ENCODE measurements around the gene PCDHA7. TPM values are rescaled to one million over a fixed set of nuclear protein-coding genes. Genes with fewer than 3 reads are reported as not detected.
"Not testable (repeated sequence)": the region's sequence is repeated elsewhere in the genome, so short reads cannot be mapped to it uniquely, and the experiment has no call there.

PCDHA7 gene
- polyA plus RNA-seq, 1 experiment = 0.44 TPM

GRCh38 chr5:140822281-140822629 lies 11.8 kb upstream of the PCDHA7 start:
- ChIA-PET CTCF (interaction anchor here (0.6 to 1.3 kb wide), 2 partner anchors 14 to 950 kb away, joined by 3 read pairs; no protein-coding TSS in a partner anchor), POLR2A (no interaction called here)
- Histone ChIP-seq H3K4me3 (ENCODE audit: low read depth, low read length) (no peak overlapping the region), H3K36me3 (ENCODE audit: control insufficient read depth, insufficient read depth, low read length) (no peaks in the 10 kb centered on the region), H3K27me3 (ENCODE audit: control insufficient read depth, insufficient read depth, low read length) (no peaks in the 10 kb centered on the region)
- DNase-seq (ENCODE audit: low read depth) = no peak
- no peak for TF ChIP-seq CTCF (IDR thresholded peaks at IDR 0.05; ENCODE audit: insufficient read depth, low read depth, low read length)

- H3K36me3 ChIP-seq (ENCODE audit: control insufficient read depth, insufficient read depth, low read length); CTCF ChIA-PET; H3K27me3 ChIP-seq (ENCODE audit: control insufficient read depth, insufficient read depth, low read length); H3K4me3 ChIP-seq (ENCODE audit: low read depth, low read length); DNase-seq (ENCODE audit: low read depth); POLR2A ChIA-PET: not testable (repeated sequence)
These were observed 11.1 kb upstream of the PCDHA7 start for GRCh38 chr5:140822969-140823368.

DNA sequence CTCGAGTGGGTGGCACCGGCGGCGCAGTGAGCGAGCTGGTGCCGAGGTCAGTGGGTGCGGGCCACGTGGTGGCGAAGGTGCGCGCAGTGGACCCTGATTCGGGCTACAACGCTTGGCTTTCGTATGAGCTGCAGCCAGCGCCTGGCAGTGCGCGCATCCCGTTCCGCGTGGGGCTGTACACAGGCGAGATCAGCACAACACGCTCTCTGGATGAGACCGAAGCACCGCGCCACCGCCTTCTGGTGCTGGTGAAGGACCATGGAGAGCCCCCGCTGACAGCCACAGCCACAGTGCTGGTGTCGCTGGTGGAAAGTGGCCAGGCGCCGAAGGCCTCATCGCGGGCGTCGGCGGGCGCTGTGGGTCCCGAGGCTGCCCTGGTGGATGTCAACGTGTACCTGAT lies 10.6 kb upstream of the PCDHA7 start:
- H3K4me3 ChIP-seq (ENCODE audit: low read depth, low read length) = no peak overlapping the region
- ChIA-PET POLR2A (no interaction called here), CTCF (no interaction called here)
- no peak for DNase-seq (ENCODE audit: low read depth)
- TF ChIP-seq CTCF (IDR thresholded peaks at IDR 0.05; ENCODE audit: insufficient read depth, low read depth, low read length) = no peak
- H3K36me3 ChIP-seq (ENCODE audit: control insufficient read depth, insufficient read depth, low read length) = no peaks in the 10 kb centered on the region
- H3K27me3 ChIP-seq (ENCODE audit: control insufficient read depth, insufficient read depth, low read length) = no peaks in the 10 kb centered on the region

DNA sequence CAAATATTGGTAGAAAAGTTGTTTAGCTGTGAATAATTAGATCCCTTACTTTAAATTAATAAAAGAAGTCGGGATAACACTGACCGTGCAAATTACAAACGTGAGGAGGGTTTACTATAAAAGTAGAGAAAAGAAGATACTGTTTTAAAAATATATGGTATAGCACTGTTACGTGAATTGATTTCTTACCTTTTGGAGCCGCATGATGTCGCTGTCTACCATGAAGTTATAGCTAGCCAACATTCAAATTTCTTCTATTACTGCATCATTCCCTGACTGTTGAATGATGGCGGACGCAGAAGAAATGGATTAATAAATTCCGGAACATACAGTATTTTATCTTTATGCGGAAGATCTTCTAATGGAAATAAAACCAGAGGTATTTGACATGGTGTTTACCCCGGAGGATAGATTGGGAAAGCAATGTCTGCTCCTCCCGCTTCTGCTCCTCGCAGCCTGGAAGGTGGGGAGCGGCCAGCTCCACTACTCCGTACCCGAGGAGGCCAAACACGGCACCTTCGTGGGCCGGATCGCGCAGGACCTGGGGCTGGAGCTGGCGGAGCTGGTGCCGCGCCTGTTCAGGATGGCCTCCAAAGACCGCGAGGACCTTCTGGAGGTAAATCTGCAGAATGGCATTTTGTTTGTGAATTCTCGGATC lies 6.2 kb upstream of the PCDHA7 start, which contains the start of gene PCDHA6:
Gene PCDHA6 (plus strand): TSS at position 257 of the 658 bp plus-strand sequence. CDS start 132 bp downstream, at position 389.
- POLR2A ChIA-PET = no interaction called here
- no peaks in the 10 kb centered on the region for H3K36me3 ChIP-seq (ENCODE audit: control insufficient read depth, insufficient read depth, low read length)
- no peak within 1 kb of the TSS for H3K4me3 ChIP-seq (ENCODE audit: low read depth, low read length)
- no peaks in the 10 kb centered on the region for H3K27me3 ChIP-seq (ENCODE audit: control insufficient read depth, insufficient read depth, low read length)
- TF ChIP-seq CTCF (IDR thresholded peaks at IDR 0.05; ENCODE audit: insufficient read depth, low read depth, low read length) = no peak
- DNase-seq (ENCODE audit: low read depth) = no peak
- CTCF ChIA-PET = interaction anchor here (0.8 kb wide), 1 partner anchor 14 kb away, joined by 3 read pairs; no protein-coding TSS in a partner anchor

- Histone ChIP-seq H3K27me3 (ENCODE audit: control insufficient read depth, insufficient read depth, low read length) (no peaks in the 10 kb centered on the region), H3K4me3 (ENCODE audit: low read depth, low read length) (no peak overlapping the region), H3K36me3 (ENCODE audit: control insufficient read depth, insufficient read depth, low read length) (no peaks in the 10 kb centered on the region)
- ChIA-PET POLR2A (no interaction called here), CTCF (interaction anchor here (0.8 kb wide), 1 partner anchor 15 kb away, joined by 3 read pairs; no protein-coding TSS in a partner anchor)
- no peak for TF ChIP-seq CTCF (IDR thresholded peaks at IDR 0.05; ENCODE audit: insufficient read depth, low read depth, low read length)
- DNase-seq (ENCODE audit: low read depth) = no peak
These were observed 5.7 kb upstream of the PCDHA7 start for GRCh38 chr5:140828362-140828737.

DNA sequence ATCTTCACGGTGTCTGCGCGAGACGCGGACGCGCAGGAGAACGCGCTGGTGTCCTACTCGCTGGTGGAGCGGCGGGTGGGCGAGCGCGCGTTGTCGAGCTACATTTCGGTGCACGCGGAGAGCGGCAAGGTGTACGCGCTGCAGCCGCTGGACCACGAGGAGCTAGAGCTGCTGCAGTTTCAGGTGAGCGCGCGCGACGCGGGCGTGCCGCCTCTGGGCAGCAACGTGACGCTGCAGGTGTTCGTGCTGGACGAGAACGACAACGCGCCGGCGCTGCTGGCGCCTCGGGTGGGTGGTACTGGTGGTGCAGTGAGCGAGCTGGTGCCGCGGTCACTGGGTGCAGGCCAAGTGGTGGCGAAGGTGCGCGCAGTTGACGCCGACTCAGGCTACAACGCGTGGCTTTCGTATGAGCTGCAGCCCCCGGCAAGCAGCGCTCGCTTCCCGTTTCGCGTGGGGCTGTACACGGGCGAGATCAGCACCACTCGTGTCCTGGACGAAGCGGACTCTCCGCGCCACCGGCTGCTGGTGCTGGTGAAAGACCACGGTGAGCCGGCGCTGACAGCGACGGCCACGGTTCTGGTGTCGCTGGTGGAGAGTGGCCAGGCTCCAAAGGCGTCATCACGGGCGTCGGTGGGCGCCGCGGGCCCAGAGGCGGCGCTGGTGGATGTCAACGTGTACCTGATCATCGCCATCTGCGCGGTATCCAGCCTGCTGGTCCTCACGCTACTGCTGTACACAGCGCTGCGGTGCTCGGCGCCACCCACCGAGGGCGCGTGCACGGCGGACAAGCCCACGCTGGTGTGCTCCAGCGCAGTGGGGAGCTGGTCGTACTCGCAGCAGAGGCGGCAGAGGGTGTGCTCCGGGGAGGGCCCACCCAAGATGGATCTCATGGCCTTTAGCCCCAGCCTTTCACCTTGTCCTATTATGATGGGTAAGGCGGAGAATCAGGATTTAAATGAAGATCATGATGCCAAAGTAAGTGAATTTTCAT lies 4.3 kb upstream of the PCDHA7 start:
- H3K27me3 ChIP-seq (ENCODE audit: control insufficient read depth, insufficient read depth, low read length); CTCF ChIA-PET; POLR2A ChIA-PET; DNase-seq (ENCODE audit: low read depth); H3K4me3 ChIP-seq (ENCODE audit: low read depth, low read length); H3K36me3 ChIP-seq (ENCODE audit: control insufficient read depth, insufficient read depth, low read length): not testable (repeated sequence)

DNA sequence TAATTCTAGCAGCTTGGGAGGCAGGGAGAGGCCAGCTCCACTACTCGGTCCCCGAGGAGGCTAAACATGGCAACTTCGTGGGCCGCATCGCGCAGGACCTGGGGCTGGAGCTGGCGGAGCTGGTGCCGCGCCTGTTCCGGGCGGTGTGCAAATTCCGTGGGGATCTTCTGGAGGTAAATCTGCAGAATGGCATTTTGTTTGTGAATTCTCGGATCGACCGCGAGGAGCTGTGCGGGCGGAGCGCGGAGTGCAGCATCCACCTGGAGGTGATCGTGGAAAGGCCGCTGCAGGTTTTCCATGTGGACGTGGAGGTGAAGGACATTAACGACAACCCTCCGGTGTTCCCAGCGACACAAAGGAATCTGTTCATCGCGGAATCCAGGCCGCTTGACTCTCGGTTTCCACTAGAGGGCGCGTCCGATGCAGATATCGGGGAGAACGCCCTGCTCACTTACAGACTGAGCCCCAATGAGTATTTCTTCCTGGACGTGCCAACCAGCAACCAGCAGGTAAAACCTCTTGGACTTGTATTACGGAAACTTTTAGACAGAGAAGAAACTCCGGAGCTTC lies 455 bp downstream of the PCDHA7 start:
- H3K36me3 ChIP-seq (ENCODE audit: control insufficient read depth, insufficient read depth, low read length); H3K27me3 ChIP-seq (ENCODE audit: control insufficient read depth, insufficient read depth, low read length); DNase-seq (ENCODE audit: low read depth); POLR2A ChIA-PET; CTCF ChIA-PET: not testable (repeated sequence)
- peak overlapping the region; percentile 27 for H3K4me3 ChIP-seq (ENCODE audit: low read depth, low read length)

Measured in BJ (cell line).